ENCODE results near the gene EPHA6.

DNA sequence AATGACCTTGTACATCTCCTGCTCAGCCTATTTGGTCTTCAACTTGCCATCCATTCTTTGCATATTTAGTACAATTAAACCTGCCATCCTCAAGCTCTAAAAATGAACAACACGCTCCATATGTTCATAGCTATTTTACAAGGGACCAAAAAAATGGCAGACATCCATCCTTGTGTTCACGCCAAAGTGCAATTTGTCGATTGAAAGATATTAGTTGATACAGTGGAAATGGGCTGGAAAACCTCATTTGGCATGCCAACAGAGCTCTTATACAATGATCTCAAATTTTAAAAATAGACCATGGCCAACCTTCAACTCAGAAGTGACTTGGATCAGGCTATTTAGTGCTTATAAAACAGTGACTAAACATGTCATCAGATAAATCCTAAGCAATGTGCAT, 536.6 kb downstream of the EPHA6 start:
- TF ChIP-seq EZH2 (IDR thresholded peaks at IDR 0.05) (no peak), POLR2AphosphoS5 (IDR thresholded peaks at IDR 0.05; ENCODE audit: borderline replicate concordance, low read depth, low read length) (no peak), FOXP2 (optimal IDR thresholded peaks at IDR 0.05; ENCODE audit: control extremely low read depth, extremely low read length, insufficient read depth) (no peak)

Data from SK-N-MC (cell line).